AG09319 (cell line): ENCODE data around the gene HLCS.
A peak's percentile ranks its signal among the peaks of the same experiment; 100 is the strongest.

Experiments used
- DNase-seq: peaks from one replicate; pipeline ENCODE4 v3.0.0-alpha.2; 2010; ENCODE audit warnings: low read depth; ENCODE audit errors: extremely low read depth
- TF ChIP-seq, protein P1 (sequence below): IDR thresholded peaks from 2 replicates; pipeline ENCODE4 v1.5.1; 2011; ENCODE audit warnings: low read depth, mild to moderate bottlenecking, inconsistent platforms, low read length, moderate library complexity

HLCS gene

DNA sequence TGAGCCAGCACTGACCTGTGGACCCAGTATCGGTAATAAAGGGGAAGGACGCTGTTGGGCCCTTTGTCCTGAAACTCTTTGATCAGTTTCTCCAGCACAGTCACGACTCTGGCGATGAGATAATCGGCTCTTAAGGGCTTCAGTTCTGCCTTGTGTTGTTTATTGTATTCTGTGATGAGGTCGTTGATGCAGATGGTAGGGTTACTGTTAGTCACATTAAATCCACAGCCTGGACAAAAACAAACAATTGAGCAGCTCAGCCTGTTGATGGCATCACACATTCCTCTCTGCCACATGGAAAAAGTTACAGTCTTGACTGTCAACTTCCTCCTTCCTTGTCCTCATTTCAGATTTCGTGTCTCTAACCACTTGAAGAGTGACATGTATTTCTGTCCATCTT is 209.9 kb downstream of the HLCS start:
- no peak for DNase-seq
- TF ChIP-seq, protein P1, sequence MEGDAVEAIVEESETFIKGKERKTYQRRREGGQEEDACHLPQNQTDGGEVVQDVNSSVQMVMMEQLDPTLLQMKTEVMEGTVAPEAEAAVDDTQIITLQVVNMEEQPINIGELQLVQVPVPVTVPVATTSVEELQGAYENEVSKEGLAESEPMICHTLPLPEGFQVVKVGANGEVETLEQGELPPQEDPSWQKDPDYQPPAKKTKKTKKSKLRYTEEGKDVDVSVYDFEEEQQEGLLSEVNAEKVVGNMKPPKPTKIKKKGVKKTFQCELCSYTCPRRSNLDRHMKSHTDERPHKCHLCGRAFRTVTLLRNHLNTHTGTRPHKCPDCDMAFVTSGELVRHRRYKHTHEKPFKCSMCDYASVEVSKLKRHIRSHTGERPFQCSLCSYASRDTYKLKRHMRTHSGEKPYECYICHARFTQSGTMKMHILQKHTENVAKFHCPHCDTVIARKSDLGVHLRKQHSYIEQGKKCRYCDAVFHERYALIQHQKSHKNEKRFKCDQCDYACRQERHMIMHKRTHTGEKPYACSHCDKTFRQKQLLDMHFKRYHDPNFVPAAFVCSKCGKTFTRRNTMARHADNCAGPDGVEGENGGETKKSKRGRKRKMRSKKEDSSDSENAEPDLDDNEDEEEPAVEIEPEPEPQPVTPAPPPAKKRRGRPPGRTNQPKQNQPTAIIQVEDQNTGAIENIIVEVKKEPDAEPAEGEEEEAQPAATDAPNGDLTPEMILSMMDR, result no peak

DNA sequence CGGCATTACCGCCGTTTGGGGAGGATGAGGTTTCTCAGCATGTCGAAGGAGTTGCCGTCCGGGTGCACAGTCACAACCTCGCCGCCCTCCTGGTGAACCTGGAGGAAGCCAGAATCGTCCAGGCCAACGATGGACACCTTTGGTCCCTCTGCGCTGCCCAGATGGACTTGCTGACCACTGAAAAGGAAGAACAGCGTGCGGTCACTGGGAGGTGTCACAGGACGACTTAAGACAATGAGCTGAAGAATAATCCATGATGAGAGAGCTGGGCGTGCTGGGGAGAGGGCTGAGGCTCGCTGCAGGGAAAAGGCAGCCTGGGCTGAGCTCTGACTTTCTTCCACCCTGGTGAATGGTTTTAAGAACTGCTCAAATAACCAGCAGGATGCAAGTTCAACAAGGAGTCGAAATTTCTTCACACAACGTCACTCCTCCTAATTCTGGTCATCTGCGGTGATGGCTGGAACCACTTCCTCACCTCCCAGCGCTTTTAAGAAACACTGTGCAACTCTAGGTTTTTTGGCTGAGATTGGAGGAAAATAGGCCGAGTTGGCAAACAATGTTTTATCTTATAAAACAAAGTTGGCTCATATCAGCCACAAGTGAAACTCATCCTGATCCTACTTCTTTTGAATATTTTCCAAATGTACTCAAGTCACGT is 212.1 kb downstream of the HLCS start:
- TF ChIP-seq, protein P1, result no peak
- no peak for DNase-seq

DNA sequence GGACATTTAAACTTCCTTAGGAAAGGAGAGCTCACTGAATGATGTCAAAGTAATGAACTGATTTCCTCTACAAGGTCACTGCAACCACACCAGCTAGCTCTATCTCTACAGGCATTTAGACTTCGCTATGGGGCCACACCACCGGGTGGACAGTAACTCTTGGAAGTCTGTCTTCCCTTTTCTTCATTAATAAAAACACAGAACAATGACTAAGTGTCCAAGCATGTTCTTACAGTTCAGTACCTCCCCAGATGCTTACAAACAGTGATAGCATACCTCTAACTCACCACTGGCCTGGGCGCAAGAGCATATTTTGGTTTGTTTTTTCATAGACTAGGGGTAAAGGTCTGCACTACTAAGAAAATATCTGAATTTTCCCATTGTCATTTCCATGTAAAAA is 212.9 kb downstream of the HLCS start:
- no peak for DNase-seq
- TF ChIP-seq, protein P1, result no peak

DNA sequence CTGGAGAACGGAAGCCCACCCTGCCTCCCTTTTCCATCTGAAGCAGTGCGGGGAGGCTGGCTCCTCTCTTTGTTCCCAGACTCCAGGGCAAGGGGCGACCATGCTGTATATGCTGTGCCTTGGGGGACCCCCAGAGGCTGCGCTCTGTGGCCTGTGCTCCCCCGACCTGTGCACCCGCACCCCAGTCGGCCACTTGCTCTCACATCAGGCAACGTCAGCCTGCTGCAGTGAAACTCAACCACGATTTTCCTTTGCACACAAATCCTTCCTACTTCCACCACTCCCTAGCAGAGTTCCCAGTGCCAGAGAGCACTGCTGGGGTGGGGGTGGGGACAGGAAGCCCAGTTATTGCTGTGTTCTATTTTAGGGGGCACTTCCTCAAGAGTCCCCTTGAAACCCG is 215.1 kb downstream of the HLCS start:
- no peak for DNase-seq
- TF ChIP-seq, protein P1, result no peak

DNA sequence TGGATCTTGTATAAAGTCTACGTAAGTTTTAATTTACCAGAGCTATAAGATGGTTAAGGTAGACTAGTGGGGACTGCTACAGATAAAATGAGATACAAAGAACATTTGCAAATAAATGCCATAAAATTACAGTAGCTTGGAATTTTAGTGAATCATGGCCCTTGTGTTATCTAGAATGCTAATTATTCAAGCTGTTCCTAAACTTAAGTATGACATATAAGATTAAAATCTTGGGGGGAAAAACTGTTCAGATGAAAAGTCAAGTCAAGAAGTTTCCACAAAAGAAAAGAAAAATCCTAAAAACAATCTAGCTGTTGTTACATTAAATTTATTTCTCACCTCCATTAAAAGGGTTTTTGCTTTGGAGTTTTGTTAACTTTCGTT is 215.9 kb downstream of the HLCS start:
- no peak for DNase-seq
- TF ChIP-seq, protein P1, result no peak

DNA sequence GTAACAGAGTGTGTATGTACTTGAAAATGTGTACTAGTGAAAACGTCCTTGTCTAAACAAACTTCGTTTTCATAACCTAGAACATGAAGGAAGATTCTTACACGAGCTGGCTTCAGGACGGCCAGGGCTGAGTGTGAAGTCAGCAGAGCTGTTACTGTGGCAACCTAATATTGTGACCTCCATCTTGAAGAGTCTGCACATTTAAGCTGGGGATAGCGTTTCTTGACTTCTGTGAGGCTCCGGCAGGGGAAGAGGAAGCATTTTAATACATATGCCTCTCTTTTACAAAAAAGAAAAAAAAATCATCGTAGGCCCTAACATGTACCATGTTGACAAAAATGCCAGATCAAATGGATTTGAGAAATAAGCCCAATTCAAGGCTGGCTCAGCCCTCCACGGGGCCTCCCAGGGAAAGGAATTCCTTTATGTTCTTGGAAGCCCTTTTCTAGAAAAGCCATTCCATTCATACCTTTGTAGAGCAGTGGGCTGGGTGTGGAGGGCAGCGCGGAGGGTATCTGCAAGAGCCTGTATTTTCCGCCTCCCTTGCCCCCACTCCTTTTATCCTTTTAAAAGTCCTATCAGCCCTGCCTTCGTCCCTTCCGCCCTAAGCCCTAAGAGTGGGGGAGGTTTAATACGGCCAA is 216.4 kb downstream of the HLCS start:
- TF ChIP-seq, protein P1, result no peak
- no peak for DNase-seq

DNA sequence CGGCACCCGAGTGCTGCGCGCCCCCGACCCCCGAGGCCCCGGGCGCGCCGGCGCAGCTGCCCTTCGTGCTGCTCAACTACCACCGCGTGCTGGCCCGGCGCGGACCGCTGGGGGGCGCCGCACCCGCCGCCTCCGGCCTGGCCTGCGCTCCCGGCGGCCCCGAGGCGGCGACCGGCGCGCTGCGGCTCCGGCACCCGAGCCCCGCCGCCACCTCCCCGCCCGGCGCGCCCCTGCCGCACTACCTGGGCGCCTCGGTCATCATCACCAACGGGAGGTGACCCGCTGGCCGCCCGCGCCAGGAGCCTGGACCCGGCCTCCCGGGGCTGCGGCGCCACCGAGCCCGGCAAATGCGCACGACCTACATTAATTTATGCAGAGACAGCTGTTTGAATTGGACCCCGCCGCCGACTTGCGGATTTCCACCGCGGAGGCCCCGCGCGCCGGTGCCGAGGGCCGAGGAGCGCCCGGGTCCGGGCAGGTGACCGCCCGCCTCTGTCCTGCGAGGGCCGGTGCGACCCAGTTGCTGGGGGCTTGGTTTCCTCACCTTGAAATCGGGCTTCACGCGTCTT is 218.6 kb downstream of the HLCS start:
- TF ChIP-seq, protein P1, result peak; percentile 23
- DNase-seq, result no peak
